ENCODE measurements around the gene PDZD2.
A peak's percentile ranks its signal among the peaks of the same experiment; 100 is the strongest.
"Not testable (repeated sequence)": the region's sequence is repeated elsewhere in the genome, so short reads cannot be mapped to it uniquely, and the experiment has no call there.

Gene PDZD2

GRCh38 chr5:31639481-31640411 is 815 bp downstream of the PDZD2 start:
- no peak for DNase-seq

GRCh38 chr5:31640573-31640972 is 1.6 kb downstream of the PDZD2 start:
- no peak for DNase-seq

GRCh38 chr5:31641059-31641458 is 2.1 kb downstream of the PDZD2 start:
- DNase-seq: no peak

- no peak for DNase-seq
Measured at GRCh38 chr5:31641575-31641974, 2.6 kb downstream of the PDZD2 start.

- DNase-seq: no peak
Measured at GRCh38 chr5:31645420-31646081, 6.6 kb downstream of the PDZD2 start.

- no peak for DNase-seq
Measured at GRCh38 chr5:31648326-31648725, 9.4 kb downstream of the PDZD2 start.

- DNase-seq: no peak
Measured at GRCh38 chr5:31651241-31651640, 12.3 kb downstream of the PDZD2 start.

- DNase-seq: no peak
Measured at GRCh38 chr5:31655491-31655890, 16.6 kb downstream of the PDZD2 start.

- DNase-seq: no peak
Measured at GRCh38 chr5:31656806-31657205, 17.9 kb downstream of the PDZD2 start.

GRCh38 chr5:31657315-31657979 is 18.5 kb downstream of the PDZD2 start:
- DNase-seq: no peak

GRCh38 chr5:31661257-31661656 is 22.3 kb downstream of the PDZD2 start:
- no peak for DNase-seq

GRCh38 chr5:31663519-31663918 is 24.6 kb downstream of the PDZD2 start:
- no peak for DNase-seq

- DNase-seq: peak; percentile 15
Measured at GRCh38 chr5:31664566-31664965, 25.6 kb downstream of the PDZD2 start.

GRCh38 chr5:31671339-31671741 is 32.4 kb downstream of the PDZD2 start:
- no peak for DNase-seq

GRCh38 chr5:31674371-31674951 is 35.5 kb downstream of the PDZD2 start:
- DNase-seq: no peak

- no peak for DNase-seq
Measured at GRCh38 chr5:31675472-31675871, 36.5 kb downstream of the PDZD2 start.

GRCh38 chr5:31678180-31678579 is 39.2 kb downstream of the PDZD2 start:
- DNase-seq: no peak

GRCh38 chr5:31680528-31680927 is 41.6 kb downstream of the PDZD2 start:
- no peak for DNase-seq

GRCh38 chr5:31682025-31682424 is 43.1 kb downstream of the PDZD2 start:
- DNase-seq: no peak

GRCh38 chr5:31682851-31683250 is 43.9 kb downstream of the PDZD2 start:
- no peak for DNase-seq

- DNase-seq: no peak
Measured at GRCh38 chr5:31688515-31689092, 49.7 kb downstream of the PDZD2 start.

- DNase-seq: not testable (repeated sequence)
Measured at GRCh38 chr5:31691408-31691807, 52.5 kb downstream of the PDZD2 start.
